ENCODE measurements around the gene RNLS. TPM values are rescaled to one million over a fixed set of nuclear protein-coding genes. Genes with fewer than 3 reads are reported as not detected.

The RNLS gene
- polyA plus RNA-seq, 3 donors = 3.3 to 3.9 (median 3.7) TPM

DNA sequence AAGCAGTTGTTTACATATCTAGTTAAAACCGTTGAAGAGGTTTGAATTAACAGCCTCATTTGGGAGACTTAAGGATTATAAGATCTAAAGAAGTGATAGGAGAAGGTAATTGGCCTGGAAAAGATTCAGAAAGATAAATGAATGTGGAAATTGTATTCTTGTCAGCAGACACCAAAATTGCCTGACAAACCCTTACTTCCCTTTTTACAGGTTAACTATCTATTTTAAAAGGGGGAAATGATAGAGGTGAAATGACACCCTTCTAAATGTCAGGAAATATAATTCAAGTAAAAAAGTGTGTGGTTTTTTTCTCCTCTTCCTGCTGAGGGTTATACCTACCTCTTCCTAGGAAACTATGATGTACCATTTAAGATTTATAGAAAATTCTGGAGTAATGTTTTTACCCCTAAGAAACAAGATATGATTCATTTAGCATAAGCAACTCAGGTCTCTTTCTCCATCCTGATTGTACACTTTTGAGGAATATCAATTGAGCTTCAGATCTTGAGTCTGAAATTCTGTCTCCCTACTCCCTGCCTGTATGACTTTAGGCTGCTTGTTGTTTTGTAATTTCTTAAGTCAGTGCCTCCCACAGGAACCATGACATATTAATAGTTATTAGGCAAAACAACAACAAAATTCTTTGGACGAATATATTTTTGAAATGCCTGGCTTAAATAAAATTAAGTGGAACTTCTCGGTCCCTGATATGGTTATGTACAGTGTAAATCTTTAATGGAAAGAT is 250.4 kb downstream of the RNLS start:
- H3K4me3 Mint-ChIP-seq = peak overlapping the region in 1 of 2 donors; percentile 48
- peaks cover 0 to under 1% (median 0%) of the 10 kb centered on the region in 7 donors for H3K9me3 Mint-ChIP-seq
- peak overlapping the region in 4 of 7 donors; percentile 18 to 69 (median 44) for H3K27ac Mint-ChIP-seq
- no peaks in the 10 kb centered on the region for H3K9me3 ChIP-seq (replicated peaks in 1 of 2; ENCODE audit: control insufficient read depth in 1 of 2, insufficient read depth in 1 of 2, low read length in 2 of 2)
- DNase-seq = peak in 2 of 3 donors; percentile 19 to 29
- peak overlapping the region; percentile 63 for H3K4me2 ChIP-seq (replicated peaks; ENCODE audit: extremely low read depth, low read length, poor library complexity, severe bottlenecking)
- no peaks in the 10 kb centered on the region for H4K20me1 ChIP-seq (ENCODE audit: insufficient read depth, low read length)
- peaks cover 43% of the 10 kb centered on the region for H3K4me1 Mint-ChIP-seq
- peaks cover 0 to 3% of the 10 kb centered on the region in 2 donors for H3K36me3 Mint-ChIP-seq
- H3K4me1 ChIP-seq (ENCODE audit: control insufficient read depth in 1 of 2, insufficient read depth in 2 of 2, low read length in 2 of 2) = peaks cover 29 to 39% of the 10 kb centered on the region in 2 donors
- no peak overlapping the region for H3K9ac ChIP-seq (ENCODE audit: insufficient read depth, low read length, poor library complexity, severe bottlenecking)
- no CpG with 5 or more reads among the region's 3 CpGs for WGBS (ENCODE audit: insufficient coverage)
- H3K79me2 ChIP-seq (ENCODE audit: insufficient read depth, low read length) = no peaks in the 10 kb centered on the region
- peaks cover 0 to 2% (median 0%) of the 10 kb centered on the region in 3 donors for H3K27me3 Mint-ChIP-seq (ENCODE audit: low read depth in 3 of 3)
- H3K27ac ChIP-seq (ENCODE audit: low read depth in 1 of 2, low read length in 2 of 2) = peak overlapping the region in 1 of 2 donors; percentile 44
- intact Hi-C loops (cut with micrococcal nuclease) = no loop called here
- no peak overlapping the region for H2AFZ ChIP-seq (ENCODE audit: insufficient read depth, low read depth, low read length, poor library complexity, severe bottlenecking)
- H3K27me3 ChIP-seq (ENCODE audit: control insufficient read depth in 2 of 2, insufficient read depth in 2 of 2, low read length in 2 of 2) = no peaks in the 10 kb centered on the region
- no peaks in the 10 kb centered on the region for H3K36me3 ChIP-seq (replicated peaks in 1 of 2; ENCODE audit: control insufficient read depth in 1 of 2, insufficient read depth in 2 of 2, low read length in 2 of 2)
- H3K4me3 ChIP-seq (replicated peaks in 1 of 3; ENCODE audit: low read depth in 2 of 3, low read length in 3 of 3) = peak overlapping the region in 1 of 3 experiments; percentile 53
- TF ChIP-seq, protein P1, sequence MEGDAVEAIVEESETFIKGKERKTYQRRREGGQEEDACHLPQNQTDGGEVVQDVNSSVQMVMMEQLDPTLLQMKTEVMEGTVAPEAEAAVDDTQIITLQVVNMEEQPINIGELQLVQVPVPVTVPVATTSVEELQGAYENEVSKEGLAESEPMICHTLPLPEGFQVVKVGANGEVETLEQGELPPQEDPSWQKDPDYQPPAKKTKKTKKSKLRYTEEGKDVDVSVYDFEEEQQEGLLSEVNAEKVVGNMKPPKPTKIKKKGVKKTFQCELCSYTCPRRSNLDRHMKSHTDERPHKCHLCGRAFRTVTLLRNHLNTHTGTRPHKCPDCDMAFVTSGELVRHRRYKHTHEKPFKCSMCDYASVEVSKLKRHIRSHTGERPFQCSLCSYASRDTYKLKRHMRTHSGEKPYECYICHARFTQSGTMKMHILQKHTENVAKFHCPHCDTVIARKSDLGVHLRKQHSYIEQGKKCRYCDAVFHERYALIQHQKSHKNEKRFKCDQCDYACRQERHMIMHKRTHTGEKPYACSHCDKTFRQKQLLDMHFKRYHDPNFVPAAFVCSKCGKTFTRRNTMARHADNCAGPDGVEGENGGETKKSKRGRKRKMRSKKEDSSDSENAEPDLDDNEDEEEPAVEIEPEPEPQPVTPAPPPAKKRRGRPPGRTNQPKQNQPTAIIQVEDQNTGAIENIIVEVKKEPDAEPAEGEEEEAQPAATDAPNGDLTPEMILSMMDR (IDR thresholded peaks at IDR 0.05) = no peak

- no peaks in the 10 kb centered on the region for H3K9me3 ChIP-seq (replicated peaks in 1 of 2; ENCODE audit: control insufficient read depth in 1 of 2, insufficient read depth in 1 of 2, low read length in 2 of 2)
- H3K27me3 Mint-ChIP-seq (ENCODE audit: low read depth in 3 of 3) = no peaks in the 10 kb centered on the region
- no peak overlapping the region for H3K4me2 ChIP-seq (replicated peaks; ENCODE audit: extremely low read depth, low read length, poor library complexity, severe bottlenecking)
- H3K36me3 ChIP-seq (replicated peaks in 1 of 2; ENCODE audit: control insufficient read depth in 1 of 2, insufficient read depth in 2 of 2, low read length in 2 of 2) = no peaks in the 10 kb centered on the region
- no peaks in the 10 kb centered on the region for H3K79me2 ChIP-seq (ENCODE audit: insufficient read depth, low read length)
- DNase-seq = peak in 1 of 3 donors; percentile 9
- H3K9me3 Mint-ChIP-seq = peaks cover 0 to 9% (median 3%) of the 10 kb centered on the region in 7 donors
- no CpG with 5 or more reads among the region's 1 CpG for whole genome bisulfite sequencing (ENCODE audit: insufficient coverage)
- no peak overlapping the region for H3K4me3 ChIP-seq (replicated peaks in 1 of 3; ENCODE audit: low read depth in 2 of 3, low read length in 3 of 3)
- no peak overlapping the region for H3K9ac ChIP-seq (ENCODE audit: insufficient read depth, low read length, poor library complexity, severe bottlenecking)
- no peak overlapping the region for H3K4me3 Mint-ChIP-seq
- H3K4me1 Mint-ChIP-seq = peaks cover 31% of the 10 kb centered on the region
- no peak overlapping the region for H2AFZ ChIP-seq (ENCODE audit: insufficient read depth, low read depth, low read length, poor library complexity, severe bottlenecking)
- no peak overlapping the region for H3K27ac Mint-ChIP-seq
- H3K27me3 ChIP-seq (ENCODE audit: control insufficient read depth in 2 of 2, insufficient read depth in 2 of 2, low read length in 2 of 2) = no peaks in the 10 kb centered on the region
- intact Hi-C loops (cut with micrococcal nuclease) = no loop called here
- H4K20me1 ChIP-seq (ENCODE audit: insufficient read depth, low read length) = no peaks in the 10 kb centered on the region
- TF ChIP-seq, protein P1 (IDR thresholded peaks at IDR 0.05) = no peak
- peaks cover 1 to 3% of the 10 kb centered on the region in 2 donors for H3K36me3 Mint-ChIP-seq
- no peak overlapping the region for H3K27ac ChIP-seq (ENCODE audit: low read depth in 1 of 2, low read length in 2 of 2)
- peaks cover 20 to 25% of the 10 kb centered on the region in 2 donors for H3K4me1 ChIP-seq (ENCODE audit: control insufficient read depth in 1 of 2, insufficient read depth in 2 of 2, low read length in 2 of 2)
These were observed 252.9 kb downstream of the RNLS start for GRCh38 chr10:88330174-88330573.

Measured in CD14-positive monocyte (primary cell).